AG04449 (cell line): ENCODE measurements around the gene SH3GLB2.

Experiments
- CTCF ChIA-PET: fragments of 350-600 bp; formaldehyde crosslinking; extraction: SDS; loops from one replicate; lab custom pipeline; 2021; ENCODE audit warnings: antibody characterized with exemption; lab: Yijun Ruan, JAX
- POLR2A ChIA-PET: fragments of 400-600, 350-600 bp; formaldehyde crosslinking; extraction: SDS; loops from one replicate; lab custom pipeline; 2020; ENCODE audit warnings: antibody characterized with exemption, inconsistent platforms; lab: Yijun Ruan, JAX
- DNase-seq: peaks from one replicate; pipeline ENCODE4 v3.0.0-alpha.2; 2010; ENCODE audit warnings: low read depth, low spot score
- H3K4me3 ChIP-seq: 2 replicates; pipeline ENCODE4 v1.5.1; 2011; ENCODE audit warnings: low read depth, mild to moderate bottlenecking, control low read depth, low read length
- TF ChIP-seq, protein P1 (sequence below): IDR thresholded peaks from one replicate; pipeline ENCODE4 v1.5.1; 2011; ENCODE audit warnings: mild to moderate bottlenecking, moderate library complexity, low read length, control low read depth, inconsistent platforms; ENCODE audit not compliant: insufficient read depth; ENCODE audit errors: missing control alignments

Gene SH3GLB2

DNA sequence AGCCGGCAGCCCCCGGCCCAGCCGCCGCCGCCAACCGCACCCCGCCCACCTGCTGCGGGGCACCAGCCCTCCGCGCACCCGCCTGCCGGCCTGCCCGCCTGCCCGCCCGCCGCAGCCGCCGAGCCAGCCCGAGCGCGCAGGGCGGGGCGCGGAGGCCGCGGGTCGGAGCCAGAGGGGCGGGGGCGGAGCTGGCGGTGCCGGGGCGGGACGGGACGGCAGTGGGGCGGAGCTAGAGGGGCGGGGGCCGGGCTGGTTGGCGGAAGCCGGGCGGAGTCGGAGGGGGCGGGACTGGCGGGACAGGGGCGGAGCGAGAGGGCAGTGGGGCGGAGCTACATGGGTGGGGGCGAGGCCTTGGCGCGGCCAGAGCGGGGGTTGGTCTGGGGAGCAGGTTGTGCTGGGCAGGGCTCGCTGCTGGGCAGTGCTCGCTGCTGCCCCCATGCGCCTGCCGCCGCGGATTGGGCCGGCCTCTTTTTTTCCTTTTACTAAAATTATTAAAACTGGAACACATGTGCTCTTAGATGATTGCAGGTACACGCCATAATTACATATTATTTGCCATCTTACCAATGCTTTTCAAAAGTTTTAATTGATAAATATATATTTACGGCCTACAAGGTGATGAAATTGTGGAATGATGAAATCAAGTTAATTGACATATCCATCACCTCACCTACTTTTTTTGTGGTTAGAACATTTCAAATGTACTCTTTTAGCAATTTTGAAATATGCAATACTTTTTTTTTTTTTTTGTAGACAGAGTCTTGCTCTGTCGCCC, at the start of gene SH3GLB2:
TSS of gene SH3GLB2 (minus strand) at position 140 of the 775 bp plus-strand sequence. CDS start 177 bp downstream, outside the sequence.
- ChIA-PET CTCF (interaction anchor here (0.6 to 3.0 kb wide), 23 partner anchors 10 to 211 kb away, joined by 3 to 24 read pairs (median 3); partner anchors contain the start of genes DOLPP1 and ENDOG), POLR2A (no interaction called here)
- DNase-seq: peak; percentile 59
- peak within 1 kb of the TSS; percentile 77 for H3K4me3 ChIP-seq
- TF ChIP-seq, protein P1, sequence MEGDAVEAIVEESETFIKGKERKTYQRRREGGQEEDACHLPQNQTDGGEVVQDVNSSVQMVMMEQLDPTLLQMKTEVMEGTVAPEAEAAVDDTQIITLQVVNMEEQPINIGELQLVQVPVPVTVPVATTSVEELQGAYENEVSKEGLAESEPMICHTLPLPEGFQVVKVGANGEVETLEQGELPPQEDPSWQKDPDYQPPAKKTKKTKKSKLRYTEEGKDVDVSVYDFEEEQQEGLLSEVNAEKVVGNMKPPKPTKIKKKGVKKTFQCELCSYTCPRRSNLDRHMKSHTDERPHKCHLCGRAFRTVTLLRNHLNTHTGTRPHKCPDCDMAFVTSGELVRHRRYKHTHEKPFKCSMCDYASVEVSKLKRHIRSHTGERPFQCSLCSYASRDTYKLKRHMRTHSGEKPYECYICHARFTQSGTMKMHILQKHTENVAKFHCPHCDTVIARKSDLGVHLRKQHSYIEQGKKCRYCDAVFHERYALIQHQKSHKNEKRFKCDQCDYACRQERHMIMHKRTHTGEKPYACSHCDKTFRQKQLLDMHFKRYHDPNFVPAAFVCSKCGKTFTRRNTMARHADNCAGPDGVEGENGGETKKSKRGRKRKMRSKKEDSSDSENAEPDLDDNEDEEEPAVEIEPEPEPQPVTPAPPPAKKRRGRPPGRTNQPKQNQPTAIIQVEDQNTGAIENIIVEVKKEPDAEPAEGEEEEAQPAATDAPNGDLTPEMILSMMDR: peak; percentile 87

DNA sequence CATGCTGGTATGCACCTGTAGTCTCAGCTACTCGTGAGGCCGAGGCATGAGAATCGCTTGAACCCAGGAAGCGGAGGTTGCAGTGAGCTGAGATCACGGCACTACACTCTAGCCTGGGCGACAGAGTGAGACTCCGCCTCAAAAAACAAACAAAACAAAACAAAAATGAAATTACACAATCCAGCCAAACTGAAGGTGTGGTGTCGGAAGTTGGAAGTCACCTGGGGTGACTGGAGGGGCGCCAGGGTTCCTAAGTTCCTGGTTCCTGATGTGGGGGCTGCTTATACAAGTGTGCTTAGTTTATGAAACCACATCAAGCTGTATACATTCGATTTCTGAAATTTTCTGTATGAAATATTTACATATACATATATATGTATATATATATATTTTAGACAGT, 49.1 kb upstream of the SH3GLB2 start:
- TF ChIP-seq, protein P1: no peak
- POLR2A ChIA-PET: no interaction called here
- no peak for DNase-seq
- H3K4me3 ChIP-seq: no peak overlapping the region
- CTCF ChIA-PET: interaction anchor here (1.6 kb wide), 1 partner anchor 26 kb away, joined by 6 read pairs; no protein-coding TSS in a partner anchor

DNA sequence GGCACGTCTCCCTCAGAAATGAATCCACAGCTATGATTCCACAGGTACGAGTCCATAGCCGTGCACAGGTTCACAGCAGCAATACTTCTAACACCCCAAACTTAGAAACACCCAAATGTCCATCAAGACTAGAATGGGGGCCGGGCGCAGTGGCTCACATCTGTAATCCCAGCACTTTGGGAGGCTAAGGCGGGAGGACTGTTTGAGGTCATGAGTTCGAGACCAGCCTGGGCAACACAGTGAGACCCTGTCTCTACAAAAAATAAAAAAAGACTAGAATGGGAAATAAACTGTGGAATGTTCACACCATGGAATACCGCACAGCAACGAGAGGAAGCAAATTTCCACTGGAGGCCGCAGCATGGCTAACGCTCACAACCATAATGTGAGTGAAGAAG, 48.5 kb upstream of the SH3GLB2 start:
- ChIA-PET CTCF (no interaction called here), POLR2A (no interaction called here)
- DNase-seq: no peak
- TF ChIP-seq, protein P1: no peak
- no peak overlapping the region for H3K4me3 ChIP-seq

DNA sequence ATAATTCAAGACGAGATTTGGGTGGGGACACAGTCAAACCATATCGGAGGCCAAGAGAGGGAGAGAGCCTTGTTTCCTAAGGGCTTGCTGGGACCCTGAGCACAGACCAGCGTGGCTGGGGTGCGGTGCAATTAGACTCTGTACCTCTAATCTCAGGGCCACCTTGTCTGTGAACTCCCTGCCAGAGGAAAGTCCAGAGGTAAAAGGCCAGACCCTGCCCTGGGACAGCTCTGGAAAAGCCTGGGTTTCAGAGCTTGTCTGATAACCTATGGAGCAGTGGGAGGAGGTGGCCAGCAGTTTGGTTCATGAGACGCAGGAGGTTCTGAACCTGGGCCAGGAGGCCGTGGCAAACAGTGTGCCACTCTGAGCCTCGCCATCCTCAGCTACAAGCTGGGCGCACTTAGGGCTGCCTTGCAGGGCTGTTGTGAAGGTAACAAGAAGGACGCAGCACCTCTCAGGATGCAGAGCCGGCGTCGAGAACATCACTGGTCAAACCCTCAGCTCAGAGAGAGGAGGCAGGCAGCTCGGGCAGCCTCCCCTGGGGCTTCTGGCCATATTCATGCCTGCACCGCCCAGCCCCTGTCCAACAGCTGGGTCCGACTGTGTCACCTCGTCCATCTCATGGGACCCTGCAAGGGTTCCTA, 48.0 kb upstream of the SH3GLB2 start:
- ChIA-PET POLR2A (no interaction called here), CTCF (no interaction called here)
- TF ChIP-seq, protein P1: no peak
- H3K4me3 ChIP-seq: no peak overlapping the region
- no peak for DNase-seq

DNA sequence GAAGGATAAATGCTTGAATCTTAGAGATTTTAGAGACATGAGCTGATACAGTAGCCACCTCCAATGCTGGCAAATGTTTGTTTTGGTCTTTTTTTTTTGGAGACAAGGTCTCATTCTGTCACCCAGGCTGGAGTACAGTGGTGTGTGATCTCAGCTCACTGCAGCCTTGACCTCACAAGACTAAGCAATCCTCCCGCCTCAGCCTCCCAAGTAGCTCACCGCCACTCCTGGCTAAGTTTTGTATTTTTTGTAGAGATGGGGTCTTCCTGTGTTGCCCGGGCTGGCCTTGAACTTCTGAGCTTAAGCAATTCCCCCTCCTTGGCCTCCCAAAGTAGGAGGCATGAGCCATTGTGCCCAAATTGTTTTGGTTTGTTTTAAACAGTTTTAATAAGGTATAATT, 46.0 kb upstream of the SH3GLB2 start:
- H3K4me3 ChIP-seq: no peak overlapping the region
- ChIA-PET POLR2A (no interaction called here), CTCF (interaction anchor here (1.5 kb wide), 1 partner anchor 8 kb away, joined by 3 read pairs; no protein-coding TSS in a partner anchor)
- TF ChIP-seq, protein P1: no peak
- DNase-seq: no peak

DNA sequence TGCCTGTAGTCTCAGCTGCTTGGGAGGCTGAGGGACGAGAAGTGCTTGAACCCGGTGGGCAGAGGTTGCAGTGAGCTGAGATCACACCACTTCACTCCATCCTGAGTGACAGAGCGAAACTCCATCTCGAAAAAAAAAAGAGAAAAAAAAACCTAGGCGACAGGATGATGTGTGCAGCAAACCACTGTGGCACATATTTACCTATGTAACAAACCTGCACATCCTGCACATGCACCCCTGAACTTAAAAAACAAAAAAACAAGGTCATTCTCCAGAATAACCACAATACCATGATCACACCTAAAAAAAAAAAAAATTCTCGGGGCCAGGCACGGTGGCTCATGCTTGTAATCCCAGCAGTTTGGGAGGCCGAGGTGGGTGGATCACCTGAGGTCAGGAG, 45.3 kb upstream of the SH3GLB2 start:
- ChIA-PET CTCF (interaction anchor here (1.5 kb wide), 1 partner anchor 8 kb away, joined by 3 read pairs; no protein-coding TSS in a partner anchor), POLR2A (no interaction called here)
- no peak for DNase-seq
- H3K4me3 ChIP-seq: no peak overlapping the region
- TF ChIP-seq, protein P1: no peak
